Left hindlimb (tissue), 1 donor: Measurements from ENCODE around the gene A1CF.
"Not testable (repeated sequence)": the region's sequence is repeated elsewhere in the genome, so short reads cannot be mapped to it uniquely, and the experiment has no call there.

ENCODE experiments used
- DNase-seq: peaks from one replicate; pipeline ENCODE4 v3.0.0-alpha.2; 2018

The A1CF gene

GRCh38 chr10:50782017-50782416, 103.4 kb downstream of the A1CF start:
- not testable (repeated sequence) for DNase-seq

DNA sequence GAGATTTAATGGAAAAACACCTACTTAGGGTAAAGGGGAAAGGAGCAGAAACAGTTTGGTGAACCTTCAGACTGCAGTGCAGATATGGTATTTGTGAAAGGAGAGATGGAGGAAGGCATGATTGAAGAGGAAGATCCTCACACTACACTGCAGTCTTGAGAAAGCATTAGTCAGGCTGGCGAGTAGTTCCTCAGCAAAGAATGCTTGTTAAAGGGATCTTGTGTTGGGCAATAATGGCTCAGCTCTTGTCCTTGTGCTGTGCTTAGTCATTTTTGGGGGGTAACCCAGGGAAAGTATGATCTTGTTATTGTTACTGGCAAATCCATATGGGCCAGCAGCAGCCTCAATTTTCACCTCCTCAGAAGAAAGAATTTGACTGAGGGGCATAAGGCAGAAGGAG, 105.4 kb downstream of the A1CF start:
- not testable (repeated sequence) for DNase-seq

DNA sequence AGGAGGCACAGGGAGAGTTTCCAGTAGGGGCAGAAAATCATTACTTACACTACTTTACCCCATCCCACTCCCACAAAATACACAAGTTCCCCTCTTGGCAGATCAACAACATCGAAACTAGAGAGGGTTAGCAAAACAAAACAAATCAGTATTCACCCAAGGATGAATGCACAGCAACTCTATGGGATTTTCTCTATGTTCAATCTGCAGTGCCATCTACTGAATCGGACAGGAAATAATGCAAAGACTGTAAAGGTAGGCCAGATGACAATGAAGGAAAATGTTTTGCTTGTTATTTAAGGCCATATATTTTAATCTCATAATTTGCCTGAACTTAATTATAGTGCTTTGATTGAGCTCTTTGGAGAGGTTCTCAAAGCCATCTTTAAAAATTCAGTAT, 110.6 kb downstream of the A1CF start:
- not testable (repeated sequence) for DNase-seq

GRCh38 chr10:50772042-50772441, 113.4 kb downstream of the A1CF start:
- DNase-seq = not testable (repeated sequence)

DNA sequence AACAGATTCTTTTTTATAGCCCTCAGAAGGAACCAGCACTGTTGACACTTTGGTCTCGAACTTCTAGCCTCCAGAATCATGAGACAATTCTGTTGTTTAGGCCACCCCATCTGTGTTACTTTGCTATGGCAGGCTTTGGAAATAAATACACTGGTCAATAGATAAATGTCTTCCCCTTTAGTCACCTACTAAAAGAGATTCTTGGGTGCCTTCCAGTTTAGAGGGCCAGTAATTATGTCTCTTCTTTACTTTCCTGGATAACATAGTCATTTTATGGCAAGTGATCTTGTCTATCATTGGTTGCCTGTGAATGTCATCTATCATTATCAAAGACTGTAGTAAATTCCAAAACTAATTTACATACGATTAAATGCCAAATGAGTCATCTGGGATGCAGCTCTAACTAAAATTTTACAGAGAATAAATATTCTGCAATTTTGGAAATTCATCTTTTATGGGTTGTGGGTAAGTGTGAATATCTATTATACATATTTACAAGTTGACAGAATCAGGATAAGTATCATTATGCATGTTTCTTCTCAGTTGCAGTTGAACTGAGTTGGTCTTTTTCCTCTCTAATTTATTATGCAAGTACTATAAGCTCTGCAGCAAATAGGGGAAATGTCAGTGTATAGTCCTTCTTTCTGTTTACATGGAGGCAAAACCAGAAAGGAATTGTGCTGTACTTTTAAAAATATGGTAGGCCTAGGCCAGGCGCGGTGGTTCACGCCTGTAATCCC, 118.5 kb downstream of the A1CF start:
- not testable (repeated sequence) for DNase-seq
